Endometrial microvascular endothelial cells (primary cell): ENCODE results near the gene HDAC9. TPM values are rescaled to one million over a fixed set of nuclear protein-coding genes. Genes with fewer than 3 reads are reported as not detected.

Source experiments
- in situ Hi-C: cut with HindIII; loops from 2 replicates; pipeline ENCODE4 v1.10.0; 2017; ENCODE audit warnings: low sequenced_read_pairs, low pct_unique_long_range_greater_than_20kb; ENCODE audit errors: inconsistent ontology term
- total RNA-seq: library from RNA; depleted of rRNA; stranded (reverse); fragments of >200 nt; gene quantifications from one replicate; pipeline ENCODE4 v1.2.3, GENCODE V29; 2015; ENCODE audit errors: inconsistent ontology term

HDAC9 gene
- total RNA-seq, result 6.3 TPM

- in situ Hi-C loops, result no loop called here
Observed at GRCh38 chr7:18495412-18496340, at the start of gene HDAC9. Gene HDAC9 (plus strand): TSS chr7:18495749. CDS start chr7:18496303, 554 bp downstream.

DNA sequence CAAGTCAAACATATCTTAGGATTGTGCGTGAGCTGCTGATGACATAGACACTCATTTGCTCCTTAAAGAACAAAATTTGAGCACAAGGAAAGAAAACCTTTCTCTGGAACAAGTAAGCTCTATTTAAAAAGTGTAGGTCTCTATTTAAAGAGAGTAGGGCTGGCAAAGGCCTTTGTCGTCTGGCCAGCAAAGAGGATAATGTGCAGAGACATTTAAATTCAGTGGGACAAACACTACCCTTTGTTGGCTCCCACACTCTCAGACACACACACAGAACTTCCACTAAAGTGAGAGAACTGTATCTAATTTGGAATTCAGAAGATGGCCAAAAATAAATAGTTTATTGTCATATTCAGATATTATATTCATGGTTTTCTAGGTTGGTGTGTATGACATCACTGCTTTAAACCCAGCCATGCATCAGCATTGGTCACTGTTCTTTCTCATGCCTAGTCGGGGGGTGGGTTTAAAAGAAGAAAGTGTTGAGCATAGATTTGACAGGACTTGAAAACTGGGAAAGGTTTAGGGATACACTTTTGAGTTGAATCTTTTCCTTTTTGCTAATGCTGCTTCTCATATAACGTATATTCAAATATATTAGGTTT lies 49.5 kb upstream of the HDAC9 start:
- in situ Hi-C loops, result no loop called here

DNA sequence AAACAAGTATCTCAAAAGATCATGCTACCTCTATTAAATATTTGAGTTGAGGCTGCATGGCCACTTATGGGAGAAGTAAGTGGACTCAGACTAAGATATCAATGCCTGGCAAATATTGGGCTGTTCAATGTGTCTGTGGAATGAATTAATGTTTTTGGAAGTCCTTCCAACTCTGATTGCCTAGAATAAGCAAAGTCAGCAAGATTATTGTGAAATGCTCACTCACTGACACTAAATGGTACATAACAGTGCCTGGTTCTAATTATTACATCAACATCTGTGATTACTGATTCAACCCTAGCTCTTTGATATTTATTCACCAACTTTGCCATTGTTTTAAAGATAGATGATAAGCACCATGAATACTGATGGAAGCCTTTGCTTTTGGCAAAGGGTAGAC lies 45.5 kb upstream of the HDAC9 start:
- in situ Hi-C loops, result no loop called here

GRCh38 chr7:18455606-18456005 lies 39.9 kb upstream of the HDAC9 start:
- in situ Hi-C loops, result no loop called here

DNA sequence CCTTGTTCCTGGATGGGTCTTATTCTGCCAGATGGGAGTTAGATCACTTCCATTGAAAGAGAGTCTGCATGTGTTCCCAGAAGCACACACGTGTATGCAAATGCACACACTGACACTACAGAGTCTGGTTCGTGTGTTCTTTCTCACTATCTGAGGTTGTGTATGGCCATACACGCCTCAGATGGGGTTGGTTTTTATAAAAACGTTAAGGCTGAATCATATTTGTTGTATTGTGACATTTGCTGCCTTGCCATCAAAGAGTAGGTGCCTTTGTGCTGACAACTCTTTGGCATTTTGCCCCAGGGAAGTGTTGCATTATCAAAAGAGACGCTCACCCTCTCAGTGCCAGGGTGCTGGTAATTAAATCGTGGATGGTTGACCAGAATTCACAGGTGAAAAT lies 37.7 kb upstream of the HDAC9 start:
- in situ Hi-C loops, result no loop called here

- in situ Hi-C loops, result no loop called here
Observed at GRCh38 chr7:18458830-18459229, 36.7 kb upstream of the HDAC9 start.

- in situ Hi-C loops, result no loop called here
Observed at GRCh38 chr7:18459484-18460245, 35.9 kb upstream of the HDAC9 start.

GRCh38 chr7:18461785-18462467 lies 33.6 kb upstream of the HDAC9 start:
- in situ Hi-C loops, result no loop called here

DNA sequence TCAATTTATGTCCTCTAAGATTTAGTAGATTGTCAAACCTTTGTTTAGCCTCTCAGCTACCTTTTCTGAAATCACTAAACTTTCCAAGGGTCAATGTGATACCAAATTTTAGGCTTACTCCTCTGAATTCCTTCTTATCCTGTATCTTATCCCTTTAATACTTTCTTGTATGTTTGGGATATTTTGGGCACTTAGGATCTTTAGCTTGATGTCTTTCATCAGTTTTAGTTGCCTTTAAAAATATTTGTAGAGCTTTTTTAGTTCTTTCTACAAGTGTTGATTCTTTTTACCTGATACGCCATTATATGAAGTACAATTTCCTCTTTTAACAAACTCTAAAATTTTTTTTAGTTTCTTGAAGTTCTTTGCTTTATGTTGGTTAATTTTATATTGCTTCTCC lies 30.7 kb upstream of the HDAC9 start:
- in situ Hi-C loops, result no loop called here

GRCh38 chr7:18467011-18467410 lies 28.5 kb upstream of the HDAC9 start:
- in situ Hi-C loops, result no loop called here

DNA sequence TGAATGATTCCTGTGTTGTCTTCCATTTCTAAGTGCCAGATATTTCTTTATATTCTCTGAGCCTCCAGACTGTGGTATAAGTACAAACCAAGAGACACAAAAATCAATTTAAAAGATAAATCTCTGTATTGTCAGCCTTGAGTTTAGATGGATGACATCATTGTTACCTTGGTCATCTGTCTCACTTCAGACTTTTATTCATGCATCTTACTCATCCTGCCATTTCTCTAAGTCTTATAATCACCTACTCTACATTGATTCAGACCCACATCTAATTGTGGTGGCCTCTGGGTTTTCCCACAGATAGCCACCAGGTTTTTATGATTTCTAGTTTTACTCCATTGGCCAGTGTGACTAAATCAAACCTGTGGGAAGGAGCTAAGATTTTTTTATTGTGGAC lies 26.8 kb upstream of the HDAC9 start:
- in situ Hi-C loops, result no loop called here

DNA sequence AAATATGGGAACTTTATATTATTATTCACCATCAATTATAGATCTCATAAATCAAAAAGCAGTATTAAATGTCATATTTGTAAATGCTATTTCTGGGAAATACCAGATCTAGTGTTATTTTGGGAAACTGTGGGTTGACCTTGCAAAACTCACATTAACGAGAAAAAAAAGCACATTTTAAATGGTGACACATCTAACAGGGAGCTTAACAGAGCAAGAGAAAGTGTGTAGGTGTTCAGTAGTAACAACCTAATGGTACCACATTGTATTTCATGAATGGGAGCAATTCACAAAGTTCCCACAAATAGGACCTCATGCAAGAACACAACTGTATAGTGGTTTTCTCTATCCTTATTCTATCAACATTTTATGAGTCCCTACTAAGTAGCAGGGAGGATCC lies 26.2 kb upstream of the HDAC9 start:
- in situ Hi-C loops, result no loop called here

DNA sequence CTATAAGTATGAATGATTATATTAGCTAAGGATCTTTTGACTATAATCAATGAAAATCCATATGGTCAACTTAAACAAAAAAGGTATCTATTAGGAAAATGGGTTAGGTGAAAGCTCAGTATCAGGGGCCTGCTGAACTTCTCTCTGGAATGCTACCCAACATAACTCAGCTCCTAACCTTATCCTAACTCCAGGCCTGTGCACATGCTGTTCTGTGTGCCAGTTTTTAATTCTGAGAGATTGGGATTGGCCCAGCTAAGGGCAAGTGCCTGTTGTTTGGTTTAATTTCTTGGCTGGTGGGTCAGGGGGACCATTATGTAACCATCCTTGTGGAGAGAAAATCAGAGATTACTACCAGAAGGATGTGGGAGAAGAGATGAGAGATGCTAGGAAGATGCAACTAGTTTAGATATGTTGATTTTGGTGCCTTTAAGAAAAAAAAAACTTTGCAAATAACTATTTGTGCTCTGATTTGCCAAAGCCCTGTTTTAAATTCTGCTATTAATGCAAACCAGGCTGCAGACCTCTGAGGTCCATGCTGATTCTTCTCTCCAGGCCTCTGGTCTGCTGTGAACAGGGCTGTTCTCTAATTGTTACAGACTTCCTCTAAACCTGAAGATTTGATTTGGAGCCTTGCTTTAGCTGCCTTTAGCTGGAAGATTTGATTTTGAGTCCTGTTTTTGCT lies 23.9 kb upstream of the HDAC9 start:
- in situ Hi-C loops, result no loop called here

DNA sequence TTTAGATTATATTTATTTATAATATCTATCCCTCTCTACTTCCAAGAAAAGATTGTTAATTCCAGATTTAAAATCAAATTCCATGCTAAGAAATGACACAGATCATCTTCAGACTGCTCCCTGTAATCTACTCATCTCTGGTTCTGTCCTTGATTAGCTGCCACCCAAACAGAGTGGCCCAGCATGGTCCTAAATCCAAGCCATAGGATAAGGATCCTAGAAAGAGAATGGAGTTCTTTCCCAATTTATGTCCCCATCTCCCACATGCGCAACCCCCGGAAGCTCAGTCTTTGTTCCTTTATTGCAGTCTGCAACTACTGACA lies 23.4 kb upstream of the HDAC9 start:
- in situ Hi-C loops, result no loop called here

DNA sequence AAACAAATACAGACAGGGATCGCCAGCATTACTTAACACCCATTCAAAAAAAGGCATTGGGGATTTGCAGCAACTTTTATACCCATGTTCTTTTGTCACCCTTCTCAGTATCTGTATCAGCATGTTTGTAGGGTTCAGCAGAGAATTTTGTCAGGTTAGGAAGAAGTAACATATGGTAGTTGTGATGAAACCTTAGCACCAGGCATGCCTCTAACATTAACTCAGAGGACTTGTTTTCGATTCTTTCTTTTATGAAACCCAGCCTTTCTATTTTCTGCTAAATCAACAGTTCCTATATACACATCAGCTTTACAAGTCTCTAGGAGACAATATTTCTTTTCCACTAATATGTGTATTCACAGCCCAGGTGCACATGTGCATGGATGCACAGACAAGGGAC lies 22.4 kb upstream of the HDAC9 start:
- in situ Hi-C loops, result no loop called here

DNA sequence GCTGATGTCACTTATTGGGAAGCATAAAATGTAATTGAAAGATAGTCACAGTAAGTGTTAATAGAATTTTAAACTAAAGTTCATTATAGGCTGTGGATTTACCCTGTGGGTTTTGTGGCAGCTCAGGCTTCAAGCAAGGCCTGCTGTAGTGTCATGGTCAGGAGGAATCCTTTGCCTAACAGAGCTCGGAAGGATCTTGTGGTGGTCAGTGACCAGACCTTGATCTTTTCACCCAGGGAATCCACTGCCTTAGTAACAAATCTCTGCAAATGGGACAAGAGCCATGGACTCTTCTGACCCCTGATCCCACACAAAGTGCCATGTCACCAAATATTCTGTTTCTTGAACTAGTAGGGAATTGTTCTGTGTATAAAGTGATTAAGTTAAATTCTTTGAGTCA lies 20.6 kb upstream of the HDAC9 start:
- in situ Hi-C loops, result no loop called here

- in situ Hi-C loops, result no loop called here
Observed at GRCh38 chr7:18475488-18475887, 20.1 kb upstream of the HDAC9 start.

DNA sequence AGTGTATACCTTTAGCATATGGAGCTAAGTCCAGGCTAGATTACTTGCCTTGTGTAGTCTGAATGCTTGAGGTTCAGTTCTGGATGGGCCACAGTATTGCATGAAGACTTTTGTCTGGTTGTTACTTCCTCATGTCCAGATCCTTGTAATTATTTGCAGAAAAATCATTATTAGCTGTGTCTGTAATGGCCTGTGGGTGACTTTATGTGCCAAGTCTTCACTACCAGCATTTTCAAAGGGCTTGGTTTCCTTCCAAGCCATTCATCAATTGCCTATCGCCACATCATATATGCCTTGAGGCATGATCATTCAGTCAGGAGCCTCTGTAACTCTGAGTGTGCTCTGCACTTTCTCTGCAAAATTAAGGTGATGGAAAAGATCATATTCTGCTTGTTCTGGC lies 13.8 kb upstream of the HDAC9 start:
- in situ Hi-C loops, result no loop called here

DNA sequence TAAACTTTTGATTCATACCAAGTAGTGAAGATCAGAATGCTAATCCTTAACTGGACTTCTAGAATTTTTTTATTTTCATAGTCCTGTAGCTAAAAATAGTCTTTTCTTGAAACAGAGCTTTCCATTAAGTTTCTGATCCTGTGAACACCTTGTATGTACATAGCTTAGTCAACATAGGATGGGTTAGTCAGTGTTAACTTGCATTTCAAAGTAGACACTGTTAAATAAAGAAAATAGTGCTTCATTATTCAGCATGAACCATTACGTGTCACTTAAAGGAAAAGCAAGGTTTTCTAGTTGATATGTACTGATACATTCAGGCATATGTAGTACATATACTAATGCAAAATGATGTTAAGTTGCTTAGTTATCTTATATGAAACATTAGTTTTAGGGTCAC lies 7.5 kb upstream of the HDAC9 start:
- in situ Hi-C loops, result no loop called here
